Lower leg skin (tissue), 3 donors: ENCODE measurements around the gene RBFA.

Source experiments
- CTCF ChIP-seq, 3 donors: fragments of 450-650 bp; IDR thresholded peaks; one replicate each; pipeline ENCODE4 v1.5.1; 2016; ENCODE audit warnings: antibody characterized with exemption in 3 of 3, mild to moderate bottlenecking in 3 of 3, moderate library complexity in 2 of 3
- POLR2A ChIP-seq, 2 donors: fragments of 450-650 bp; IDR thresholded peaks; one replicate each; pipeline ENCODE4 v1.6.1; 2016 to 2017; ENCODE audit warnings: antibody characterized with exemption in 2 of 2, mild to moderate bottlenecking in 1 of 2, moderate library complexity in 1 of 2

GRCh38 chr18:80046011-80046410, 11.8 kb downstream of the RBFA start:
- no peak for TF ChIP-seq CTCF (IDR thresholded peaks at IDR 0.05)
- TF ChIP-seq POLR2A (IDR thresholded peaks at IDR 0.05), result no peak
